Stimulated activated CD8-positive, alpha-beta memory T cell treated with anti-CD3 and anti-CD28 coated beads, Interleukin-7, amount 100 ng/mL, for 48 hours (primary cell): Measurements from ENCODE around the gene HNRNPR.
A peak's percentile ranks its signal among the peaks of the same experiment; 100 is the strongest.

ENCODE experiments used
- DNase-seq, 2 donors: peaks; one replicate each; pipeline ENCODE4 v3.0.0-alpha.2; 2020; ENCODE audit warnings: low read depth in 1 of 2; ENCODE audit errors: extremely low read depth in 1 of 2

Gene HNRNPR

GRCh38 chr1:23369335-23370013 is 25.4 kb upstream of the HNRNPR start, which contains the start of gene ZNF436:
ZNF436 (minus strand) TSS chr1:23369836; CDS start chr1:23368005, 1,831 bp downstream.
- no peak for DNase-seq

GRCh38 chr1:23368562-23369334 is 24.7 kb upstream of the HNRNPR start:
- DNase-seq, result peak; percentile 76 to 87

GRCh38 chr1:23367791-23368561 is 23.9 kb upstream of the HNRNPR start:
- peak; percentile 94 to 98 for DNase-seq

GRCh38 chr1:23367451-23367790 is 23.3 kb upstream of the HNRNPR start:
- DNase-seq, result no peak

GRCh38 chr1:23366598-23366997 is 22.5 kb upstream of the HNRNPR start:
- DNase-seq, result no peak

- DNase-seq, result no peak
Observed at GRCh38 chr1:23366146-23366545, 22.1 kb upstream of the HNRNPR start.

- no peak for DNase-seq
Observed at GRCh38 chr1:23362218-23362713, 18.2 kb upstream of the HNRNPR start.

- DNase-seq, result no peak
Observed at GRCh38 chr1:23358310-23358875, 14.3 kb upstream of the HNRNPR start.

GRCh38 chr1:23357138-23357908 is 13.2 kb upstream of the HNRNPR start:
- no peak for DNase-seq

GRCh38 chr1:23356471-23357137 is 12.5 kb upstream of the HNRNPR start:
- no peak for DNase-seq

- DNase-seq, result no peak
Observed at GRCh38 chr1:23354245-23354644, 10.2 kb upstream of the HNRNPR start.

GRCh38 chr1:23352096-23352695 is 8.1 kb upstream of the HNRNPR start:
- DNase-seq, result no peak

GRCh38 chr1:23345920-23346319 is 1.8 kb upstream of the HNRNPR start:
- DNase-seq, result no peak

- no peak for DNase-seq
Observed at GRCh38 chr1:23344987-23345472, 946 bp upstream of the HNRNPR start.

GRCh38 chr1:23343221-23344110 is 618 bp downstream of the HNRNPR start:
- DNase-seq, result peak; percentile 28 to 57

- DNase-seq, result no peak
Observed at GRCh38 chr1:23341931-23342692, 2.0 kb downstream of the HNRNPR start.

GRCh38 chr1:23339632-23340031 is 4.5 kb downstream of the HNRNPR start:
- no peak for DNase-seq

- no peak for DNase-seq
Observed at GRCh38 chr1:23337869-23338268, 6.2 kb downstream of the HNRNPR start.
